SK-N-SH treated with all-trans-retinoic acid at 6 μM for 48 hours (cell line): ENCODE results near the gene VWDE.

Experiments
- ATAC-seq: fragments of 200-7000 bp; cut with Tn5 transposase; 3 replicates; pipeline ENCODE4 v1.9.1; 2020; ENCODE audit warnings: mild to moderate bottlenecking, moderate library complexity
- ARNTL ChIP-seq: fragments of 450-650 bp; formaldehyde crosslinking; IDR thresholded peaks from 2 replicates; pipeline ENCODE4 v1.5.0; 2020; ENCODE audit warnings: low read depth, mild to moderate bottlenecking, moderate library complexity, borderline replicate concordance
- BACH2 ChIP-seq: fragments of 250-450 bp; sonication (Bioruptor Pico); IDR thresholded peaks from 2 replicates; pipeline ENCODE4 v1.9.0; 2021; ENCODE audit warnings: mild to moderate bottlenecking, borderline replicate concordance
- CSDC2 ChIP-seq: fragments of 250-450 bp; sonication (Bioruptor Pico); IDR thresholded peaks from 2 replicates; pipeline ENCODE4 v1.5.0; 2020; ENCODE audit warnings: mild to moderate bottlenecking, moderate library complexity
- GLIS3 ChIP-seq: fragments of 250-450 bp; sonication (Bioruptor Pico); IDR thresholded peaks from 2 replicates; pipeline ENCODE4 v1.5.0; 2020; ENCODE audit warnings: mild to moderate bottlenecking, moderate library complexity
- OSR1 ChIP-seq: fragments of 250-450 bp; sonication (Bioruptor Pico); IDR thresholded peaks from 2 replicates; pipeline ENCODE4 v1.8.0; 2022; ENCODE audit warnings: moderate library complexity, mild to moderate bottlenecking, inconsistent platforms
- PPARA ChIP-seq: fragments of 250-450 bp; sonication (Bioruptor Pico); IDR thresholded peaks from 2 replicates; pipeline ENCODE4 v1.5.0; 2020; ENCODE audit warnings: mild to moderate bottlenecking, borderline replicate concordance
- RARB ChIP-seq: fragments of 250-450 bp; sonication (Bioruptor Pico); IDR thresholded peaks from 2 replicates; pipeline ENCODE4 v1.8.0; 2021; ENCODE audit warnings: mild to moderate bottlenecking, moderate library complexity
- SNAI2 ChIP-seq: fragments of 250-450 bp; sonication (Bioruptor Pico); IDR thresholded peaks from 2 replicates; pipeline ENCODE4 v1.5.0; 2020; ENCODE audit warnings: mild to moderate bottlenecking, moderate library complexity
- TCF4 ChIP-seq: fragments of 250-450 bp; sonication (Bioruptor Pico); IDR thresholded peaks from 2 replicates; pipeline ENCODE4 v1.8.0; 2021; ENCODE audit warnings: mild to moderate bottlenecking, moderate library complexity, borderline replicate concordance
- TOX ChIP-seq: fragments of 250-450 bp; sonication (Bioruptor Pico); IDR thresholded peaks from 2 replicates; pipeline ENCODE4 v1.8.0; 2021; ENCODE audit warnings: mild to moderate bottlenecking, moderate library complexity, borderline replicate concordance
- ZC3H10 ChIP-seq: fragments of 250-450 bp; sonication (Bioruptor Pico); IDR thresholded peaks from 2 replicates; pipeline ENCODE4 v1.5.1; 2021; ENCODE audit warnings: mild to moderate bottlenecking, moderate library complexity
- ZFP3 ChIP-seq: fragments of 250-450 bp; sonication (Bioruptor Pico); IDR thresholded peaks from 2 replicates; pipeline ENCODE4 v1.5.0; 2020; ENCODE audit warnings: mild to moderate bottlenecking, moderate library complexity
- ZFP30 ChIP-seq: fragments of 450-650 bp; formaldehyde crosslinking; IDR thresholded peaks from 2 replicates; pipeline ENCODE4 v1.5.0; 2022; ENCODE audit warnings: mild to moderate bottlenecking, moderate library complexity
- ZNF565 ChIP-seq: fragments of 450-650 bp; formaldehyde crosslinking; conservative IDR thresholded peaks from 2 replicates; pipeline ENCODE4 v1.5.0; 2020; ENCODE audit warnings: low read depth, mild to moderate bottlenecking, moderate library complexity
- ZNF70 ChIP-seq: fragments of 450-650 bp; formaldehyde crosslinking; IDR thresholded peaks from 2 replicates; pipeline ENCODE4 v1.5.0; 2020; ENCODE audit warnings: mild to moderate bottlenecking, moderate library complexity
- ZNF8 ChIP-seq: fragments of 450-650 bp; formaldehyde crosslinking; IDR thresholded peaks from 2 replicates; pipeline ENCODE4 v1.5.0; 2020; ENCODE audit warnings: mild to moderate bottlenecking, moderate library complexity
- TF ChIP-seq, protein P1 (sequence below): fragments of 250-450 bp; sonication (Bioruptor Pico); IDR thresholded peaks from 2 replicates; pipeline ENCODE4 v1.8.0; 2020; ENCODE audit warnings: mild to moderate bottlenecking, moderate library complexity, borderline replicate concordance
- TF ChIP-seq, protein P2 (sequence below): fragments of 250-450 bp; sonication (Bioruptor Pico); IDR thresholded peaks from 2 replicates; pipeline ENCODE4 v1.5.0; 2020; ENCODE audit warnings: mild to moderate bottlenecking, moderate library complexity
- TF ChIP-seq, protein P3 (sequence below): fragments of 250-450 bp; sonication (Bioruptor Pico); IDR thresholded peaks from 2 replicates; pipeline ENCODE4 v1.8.0; 2021; ENCODE audit warnings: low read depth, mild to moderate bottlenecking, moderate library complexity, borderline replicate concordance

The VWDE gene

GRCh38 chr7:12370249-12370648 is 33.4 kb downstream of the VWDE start:
- ATAC-seq, result no peak
- TF ChIP-seq, protein P1, sequence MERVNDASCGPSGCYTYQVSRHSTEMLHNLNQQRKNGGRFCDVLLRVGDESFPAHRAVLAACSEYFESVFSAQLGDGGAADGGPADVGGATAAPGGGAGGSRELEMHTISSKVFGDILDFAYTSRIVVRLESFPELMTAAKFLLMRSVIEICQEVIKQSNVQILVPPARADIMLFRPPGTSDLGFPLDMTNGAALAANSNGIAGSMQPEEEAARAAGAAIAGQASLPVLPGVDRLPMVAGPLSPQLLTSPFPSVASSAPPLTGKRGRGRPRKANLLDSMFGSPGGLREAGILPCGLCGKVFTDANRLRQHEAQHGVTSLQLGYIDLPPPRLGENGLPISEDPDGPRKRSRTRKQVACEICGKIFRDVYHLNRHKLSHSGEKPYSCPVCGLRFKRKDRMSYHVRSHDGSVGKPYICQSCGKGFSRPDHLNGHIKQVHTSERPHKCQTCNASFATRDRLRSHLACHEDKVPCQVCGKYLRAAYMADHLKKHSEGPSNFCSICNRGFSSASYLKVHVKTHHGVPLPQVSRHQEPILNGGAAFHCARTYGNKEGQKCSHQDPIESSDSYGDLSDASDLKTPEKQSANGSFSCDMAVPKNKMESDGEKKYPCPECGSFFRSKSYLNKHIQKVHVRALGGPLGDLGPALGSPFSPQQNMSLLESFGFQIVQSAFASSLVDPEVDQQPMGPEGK (CRISPR knock-in tag), result no peak
- TF ChIP-seq CSDC2 (CRISPR knock-in tag), result no peak
- TF ChIP-seq ZC3H10 (CRISPR knock-in tag), result no peak

- TF ChIP-seq ZNF70 (CRISPR knock-in tag), result no peak
- TF ChIP-seq PPARA, result no peak
- TF ChIP-seq ZFP30, result no peak
- no peak for TF ChIP-seq CSDC2 (CRISPR knock-in tag)
- no peak for TF ChIP-seq RARB (CRISPR knock-in tag)
- no peak for ATAC-seq
Observed at GRCh38 chr7:12369756-12370155, 33.9 kb downstream of the VWDE start.

DNA sequence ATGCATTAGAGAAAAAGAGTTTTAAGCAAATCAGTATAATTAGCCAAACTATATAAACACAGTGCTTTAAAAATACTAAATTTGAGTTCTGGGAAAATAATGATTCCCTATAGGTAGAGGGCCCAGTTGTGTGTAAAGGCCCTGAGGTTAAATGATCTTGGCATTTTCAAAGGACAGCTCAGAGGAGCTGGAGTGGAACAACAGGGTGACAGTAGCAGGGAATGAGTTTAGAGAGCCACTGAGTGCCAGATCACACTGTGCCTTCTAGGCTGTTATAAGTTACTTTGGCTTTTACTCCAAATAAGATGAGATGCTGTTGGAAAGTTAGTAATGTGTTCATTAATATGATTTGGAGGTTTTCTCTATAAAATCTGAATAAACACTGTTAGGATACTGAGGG is 34.6 kb downstream of the VWDE start:
- ATAC-seq, result no peak
- no peak for TF ChIP-seq PPARA
- TF ChIP-seq ZC3H10 (CRISPR knock-in tag), result no peak
- no peak for TF ChIP-seq SNAI2
- TF ChIP-seq, protein P2, sequence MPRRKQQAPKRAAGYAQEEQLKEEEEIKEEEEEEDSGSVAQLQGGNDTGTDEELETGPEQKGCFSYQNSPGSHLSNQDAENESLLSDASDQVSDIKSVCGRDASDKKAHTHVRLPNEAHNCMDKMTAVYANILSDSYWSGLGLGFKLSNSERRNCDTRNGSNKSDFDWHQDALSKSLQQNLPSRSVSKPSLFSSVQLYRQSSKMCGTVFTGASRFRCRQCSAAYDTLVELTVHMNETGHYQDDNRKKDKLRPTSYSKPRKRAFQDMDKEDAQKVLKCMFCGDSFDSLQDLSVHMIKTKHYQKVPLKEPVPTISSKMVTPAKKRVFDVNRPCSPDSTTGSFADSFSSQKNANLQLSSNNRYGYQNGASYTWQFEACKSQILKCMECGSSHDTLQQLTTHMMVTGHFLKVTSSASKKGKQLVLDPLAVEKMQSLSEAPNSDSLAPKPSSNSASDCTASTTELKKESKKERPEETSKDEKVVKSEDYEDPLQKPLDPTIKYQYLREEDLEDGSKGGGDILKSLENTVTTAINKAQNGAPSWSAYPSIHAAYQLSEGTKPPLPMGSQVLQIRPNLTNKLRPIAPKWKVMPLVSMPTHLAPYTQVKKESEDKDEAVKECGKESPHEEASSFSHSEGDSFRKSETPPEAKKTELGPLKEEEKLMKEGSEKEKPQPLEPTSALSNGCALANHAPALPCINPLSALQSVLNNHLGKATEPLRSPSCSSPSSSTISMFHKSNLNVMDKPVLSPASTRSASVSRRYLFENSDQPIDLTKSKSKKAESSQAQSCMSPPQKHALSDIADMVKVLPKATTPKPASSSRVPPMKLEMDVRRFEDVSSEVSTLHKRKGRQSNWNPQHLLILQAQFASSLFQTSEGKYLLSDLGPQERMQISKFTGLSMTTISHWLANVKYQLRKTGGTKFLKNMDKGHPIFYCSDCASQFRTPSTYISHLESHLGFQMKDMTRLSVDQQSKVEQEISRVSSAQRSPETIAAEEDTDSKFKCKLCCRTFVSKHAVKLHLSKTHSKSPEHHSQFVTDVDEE, result no peak
- no peak for TF ChIP-seq ZNF70 (CRISPR knock-in tag)

GRCh38 chr7:12360948-12361347 is 42.7 kb downstream of the VWDE start:
- no peak for ATAC-seq

DNA sequence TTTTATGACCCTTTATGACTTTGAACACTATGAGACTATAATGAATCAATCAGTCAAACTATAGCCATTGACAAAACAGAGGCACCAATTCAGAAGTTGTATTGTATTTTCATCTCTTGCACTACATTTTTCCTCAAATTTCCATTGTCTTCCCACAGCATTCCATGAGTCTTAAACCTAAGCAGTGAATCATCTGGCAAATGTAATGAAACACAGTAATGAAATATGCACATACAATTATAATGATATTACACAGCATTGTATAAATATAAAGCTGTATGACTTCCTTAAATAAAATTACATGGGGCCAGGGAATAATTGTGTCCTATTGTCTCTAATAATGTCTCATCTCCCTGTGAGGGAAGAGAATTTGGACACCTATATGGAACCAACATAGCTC is 45.0 kb downstream of the VWDE start:
- TF ChIP-seq ZNF565 (CRISPR knock-in tag) (no peak), ZFP30 (no peak), GLIS3 (CRISPR knock-in tag) (no peak), ZC3H10 (CRISPR knock-in tag) (no peak), ZNF8 (no peak), ARNTL (CRISPR knock-in tag) (no peak), SNAI2 (no peak), RARB (CRISPR knock-in tag) (no peak), CSDC2 (CRISPR knock-in tag) (no peak), BACH2 (no peak), TOX (CRISPR knock-in tag) (no peak), TCF4 (CRISPR knock-in tag) (no peak), OSR1 (CRISPR knock-in tag) (no peak)
- TF ChIP-seq, protein P3, sequence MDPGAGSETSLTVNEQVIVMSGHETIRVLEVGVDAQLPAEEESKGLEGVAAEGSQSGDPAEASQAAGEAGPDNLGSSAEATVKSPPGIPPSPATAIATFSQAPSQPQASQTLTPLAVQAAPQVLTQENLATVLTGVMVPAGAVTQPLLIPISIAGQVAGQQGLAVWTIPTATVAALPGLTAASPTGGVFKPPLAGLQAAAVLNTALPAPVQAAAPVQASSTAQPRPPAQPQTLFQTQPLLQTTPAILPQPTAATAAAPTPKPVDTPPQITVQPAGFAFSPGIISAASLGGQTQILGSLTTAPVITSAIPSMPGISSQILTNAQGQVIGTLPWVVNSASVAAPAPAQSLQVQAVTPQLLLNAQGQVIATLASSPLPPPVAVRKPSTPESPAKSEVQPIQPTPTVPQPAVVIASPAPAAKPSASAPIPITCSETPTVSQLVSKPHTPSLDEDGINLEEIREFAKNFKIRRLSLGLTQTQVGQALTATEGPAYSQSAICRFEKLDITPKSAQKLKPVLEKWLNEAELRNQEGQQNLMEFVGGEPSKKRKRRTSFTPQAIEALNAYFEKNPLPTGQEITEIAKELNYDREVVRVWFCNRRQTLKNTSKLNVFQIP (CRISPR knock-in tag), result no peak
- TF ChIP-seq, protein P2, result no peak
- no peak for ATAC-seq

More at GRCh38 chr7:12360948-12361347, 42.7 kb downstream of the VWDE start:
- no peak for TF ChIP-seq BACH2
- TF ChIP-seq, protein P3 (CRISPR knock-in tag), result no peak
- no peak for TF ChIP-seq ZFP3 (CRISPR knock-in tag)
- TF ChIP-seq PPARA, result no peak
